ENCODE results near the gene CDK12.
A peak's percentile ranks its signal among the peaks of the same experiment; 100 is the strongest.

CDK12 gene

DNA sequence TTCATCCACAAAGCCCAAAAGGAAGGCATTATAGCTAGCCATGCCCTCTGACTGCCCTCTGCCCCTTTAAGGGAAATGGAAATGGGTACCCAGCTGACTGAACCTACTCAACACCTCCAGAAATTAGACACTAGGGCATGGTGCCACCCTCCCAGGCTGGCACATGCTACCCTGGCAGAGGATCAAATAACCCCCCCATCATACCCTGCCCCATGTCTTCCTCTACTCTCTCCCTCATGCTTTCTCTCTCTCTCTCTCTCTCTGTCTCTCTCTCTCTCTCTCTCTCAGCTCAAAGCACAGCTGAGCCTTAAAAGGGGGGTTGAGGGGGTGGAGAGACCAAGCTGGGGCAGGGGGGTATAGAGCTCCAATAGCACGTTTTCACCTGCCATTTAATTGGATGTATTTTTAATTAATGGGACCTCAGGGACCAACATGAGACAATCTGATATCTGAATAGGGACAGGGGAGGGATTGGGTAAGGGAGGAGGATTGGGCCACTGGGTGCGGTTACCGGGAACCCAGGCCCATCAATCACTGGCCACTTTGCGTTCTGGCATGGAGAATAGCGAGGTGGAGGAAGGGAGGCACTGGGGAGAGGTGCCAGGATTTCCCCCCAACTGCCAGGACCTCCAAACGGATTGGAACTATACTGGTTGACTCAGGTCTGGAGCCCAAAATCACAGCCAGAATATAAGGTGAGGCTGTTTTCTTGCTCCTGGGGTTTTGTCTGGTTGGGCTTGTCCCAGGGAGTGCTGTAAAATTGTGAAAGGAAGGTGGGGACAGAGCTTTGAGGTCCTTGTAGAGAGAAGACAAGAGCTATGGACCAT lies 88.7 kb downstream of the CDK12 start:
- no peak for DNase-seq

DNA sequence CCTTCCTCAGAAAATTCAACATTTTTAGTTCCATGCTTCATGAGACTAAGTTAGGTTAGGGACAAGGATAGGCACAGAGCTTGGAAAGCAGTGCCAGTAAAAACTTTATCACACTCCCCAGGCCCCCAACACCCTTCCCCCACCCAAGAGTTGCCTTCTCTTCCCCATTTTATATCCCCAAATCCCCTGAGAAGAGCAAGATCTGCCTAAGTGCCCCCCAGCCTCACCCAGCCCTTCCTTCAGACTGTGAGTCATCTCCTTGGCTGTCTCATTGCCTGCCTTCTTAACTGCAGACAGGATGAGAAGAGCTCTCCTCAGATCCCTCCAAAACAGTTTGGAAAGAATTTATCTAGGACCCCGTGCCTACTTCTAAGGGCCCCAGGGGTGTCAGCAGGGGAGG lies 90.6 kb downstream of the CDK12 start:
- no peak for DNase-seq

DNA sequence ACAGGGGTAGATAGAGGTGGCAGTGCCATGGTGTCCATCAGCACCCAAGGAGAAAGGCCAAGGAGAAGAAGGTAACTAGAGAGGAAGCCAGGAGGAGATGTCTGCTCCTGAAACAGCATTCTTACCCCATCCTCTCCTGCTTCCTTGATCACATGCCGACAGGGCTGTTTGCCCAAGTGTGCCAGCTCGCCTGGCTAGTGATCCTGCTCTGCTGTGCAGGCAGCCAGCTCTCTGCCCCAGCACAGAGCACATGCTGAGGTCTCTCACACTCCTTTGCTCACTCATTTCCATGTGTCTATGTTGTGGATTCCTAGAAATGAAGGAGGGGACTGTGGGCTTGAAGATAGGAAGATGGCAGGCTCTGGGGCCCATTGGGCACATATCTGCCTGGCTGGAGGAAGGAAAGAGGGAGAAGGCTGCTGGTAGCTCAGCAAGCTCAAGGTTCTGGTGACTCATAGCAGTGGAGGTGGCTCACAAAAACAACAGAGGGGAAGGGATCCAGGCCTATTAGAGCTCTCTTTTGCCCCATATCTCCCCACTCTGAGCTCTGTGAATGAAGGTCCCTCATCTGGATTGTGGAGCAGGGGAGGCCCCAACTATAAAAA lies 92.2 kb downstream of the CDK12 start:
- DNase-seq: no peak

DNA sequence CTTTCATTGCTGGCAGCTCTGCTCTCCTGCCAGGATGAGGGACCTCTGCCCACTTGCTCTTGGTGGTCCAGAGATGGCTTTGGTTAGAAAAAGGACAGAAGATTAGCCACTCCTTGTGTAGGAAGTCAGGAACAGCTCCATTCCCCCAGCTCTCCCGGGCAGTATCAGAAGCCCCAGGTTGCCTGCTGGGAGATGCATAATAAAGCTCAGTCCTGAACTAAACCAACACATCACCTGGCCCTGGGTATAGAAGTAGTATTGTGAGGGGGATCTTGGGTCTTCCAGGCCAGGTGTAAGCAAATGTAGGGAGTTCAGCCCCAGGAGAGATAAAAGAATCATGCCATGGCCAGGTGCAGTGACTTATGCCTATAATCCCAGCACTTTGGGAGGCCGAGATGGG lies 94.1 kb downstream of the CDK12 start:
- no peak for DNase-seq

DNA sequence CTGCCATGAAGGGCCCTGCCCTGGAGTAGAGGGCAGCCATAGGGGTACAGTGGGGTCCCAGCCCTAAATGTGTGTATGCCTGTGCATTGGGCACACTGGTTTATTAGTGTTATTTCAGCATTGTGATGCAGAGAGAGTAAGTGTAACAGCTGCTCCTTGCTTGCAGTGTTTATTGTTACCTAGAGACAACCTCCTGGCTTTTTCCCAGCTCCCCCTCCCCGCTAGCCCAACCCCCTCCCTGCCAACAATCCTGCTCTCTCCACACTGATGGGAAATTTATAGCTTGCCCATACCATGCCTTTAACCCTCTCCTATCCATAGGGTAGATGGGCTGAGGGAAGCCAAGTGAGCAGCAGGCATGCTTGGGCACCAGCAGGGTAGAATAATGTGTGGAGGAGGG lies 95.1 kb downstream of the CDK12 start:
- no peak for DNase-seq

DNA sequence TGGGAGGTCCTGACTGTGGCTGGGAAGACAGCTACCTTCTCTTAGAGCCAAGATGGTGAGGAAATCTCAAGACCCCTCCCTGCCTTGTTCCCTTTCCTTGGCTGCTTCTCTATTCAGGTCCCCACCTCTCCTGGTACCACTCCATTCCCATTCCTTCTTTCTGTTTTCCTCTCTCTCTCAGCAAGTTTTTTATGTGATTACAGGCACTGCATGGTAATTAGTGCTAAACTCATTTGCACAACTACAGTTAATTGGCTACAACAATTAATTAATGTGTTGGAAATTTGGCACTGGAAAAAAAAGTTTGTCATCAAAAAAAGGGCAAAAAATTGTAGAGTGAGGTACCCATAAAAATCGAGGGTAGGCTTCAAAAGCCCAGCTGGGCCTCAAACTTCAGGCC lies 101.1 kb downstream of the CDK12 start:
- DNase-seq: no peak

DNA sequence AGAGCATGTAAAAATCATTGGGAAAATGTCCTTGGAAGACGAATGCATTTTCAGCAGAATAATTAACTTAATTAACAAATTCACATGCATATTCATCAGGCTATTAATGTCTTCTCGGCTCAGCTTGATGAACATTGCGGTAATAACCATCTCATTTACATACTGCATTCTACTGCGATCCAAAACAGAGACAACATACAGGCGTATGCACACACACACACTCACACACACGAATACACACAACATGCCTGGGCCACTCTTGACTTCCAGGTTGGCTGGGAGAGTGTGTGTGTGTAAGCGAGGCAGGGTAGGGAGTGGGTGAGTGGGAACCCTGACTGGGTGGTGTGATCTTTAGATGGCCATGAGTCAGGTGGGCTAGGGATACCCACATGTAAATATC lies 101.7 kb downstream of the CDK12 start:
- DNase-seq: no peak

DNA sequence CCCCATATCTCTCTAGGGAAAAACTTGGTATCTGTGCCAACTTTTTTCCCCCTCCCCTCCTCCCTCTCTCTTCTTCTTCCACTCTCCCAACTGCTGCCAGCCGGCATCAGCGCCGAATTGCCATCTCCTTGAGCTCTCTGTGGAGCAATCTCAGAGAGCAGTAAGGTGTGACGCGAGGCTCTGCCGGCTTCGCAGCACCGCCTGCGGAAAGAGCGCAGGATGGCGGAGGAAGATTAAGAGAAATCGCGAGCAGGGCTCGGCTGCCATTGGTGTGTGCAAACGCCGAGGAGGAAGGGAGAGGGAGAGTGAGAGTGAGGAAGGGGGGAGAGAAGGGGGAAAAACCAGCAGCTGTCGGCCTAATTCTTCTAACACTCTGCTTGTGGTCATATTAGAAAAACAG lies 102.2 kb downstream of the CDK12 start:
- no peak for DNase-seq

DNA sequence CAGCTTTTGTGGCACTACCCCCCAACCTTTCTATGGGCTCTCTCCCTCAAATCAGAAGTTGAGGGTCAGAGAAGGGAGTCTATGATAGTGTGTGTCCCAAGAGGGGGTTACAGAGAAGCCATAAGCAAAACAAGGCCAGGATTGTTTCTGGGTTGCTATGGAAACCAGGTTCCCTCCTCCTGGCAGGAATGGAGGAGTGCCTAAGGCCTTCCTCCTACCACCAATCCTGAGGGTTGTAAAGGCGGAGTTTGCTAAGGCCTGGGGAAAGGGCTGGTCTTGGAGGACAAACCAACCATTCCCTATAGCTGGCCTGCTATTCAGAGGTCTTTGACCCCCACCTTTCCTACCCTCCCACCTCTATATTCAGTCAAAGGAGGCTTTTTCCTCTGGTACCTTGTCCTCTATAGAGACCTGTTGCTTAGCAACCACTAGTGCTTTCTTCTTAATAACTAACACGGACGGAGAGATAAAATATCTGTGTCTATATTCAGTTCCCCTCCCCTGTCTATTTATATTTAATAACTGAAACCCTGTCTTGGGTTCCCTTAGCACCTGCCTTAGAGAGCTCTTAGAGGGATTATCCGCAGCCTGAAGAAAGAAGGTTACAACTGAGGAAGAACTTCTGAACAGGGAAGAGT lies 103.0 kb downstream of the CDK12 start:
- DNase-seq: no peak

DNA sequence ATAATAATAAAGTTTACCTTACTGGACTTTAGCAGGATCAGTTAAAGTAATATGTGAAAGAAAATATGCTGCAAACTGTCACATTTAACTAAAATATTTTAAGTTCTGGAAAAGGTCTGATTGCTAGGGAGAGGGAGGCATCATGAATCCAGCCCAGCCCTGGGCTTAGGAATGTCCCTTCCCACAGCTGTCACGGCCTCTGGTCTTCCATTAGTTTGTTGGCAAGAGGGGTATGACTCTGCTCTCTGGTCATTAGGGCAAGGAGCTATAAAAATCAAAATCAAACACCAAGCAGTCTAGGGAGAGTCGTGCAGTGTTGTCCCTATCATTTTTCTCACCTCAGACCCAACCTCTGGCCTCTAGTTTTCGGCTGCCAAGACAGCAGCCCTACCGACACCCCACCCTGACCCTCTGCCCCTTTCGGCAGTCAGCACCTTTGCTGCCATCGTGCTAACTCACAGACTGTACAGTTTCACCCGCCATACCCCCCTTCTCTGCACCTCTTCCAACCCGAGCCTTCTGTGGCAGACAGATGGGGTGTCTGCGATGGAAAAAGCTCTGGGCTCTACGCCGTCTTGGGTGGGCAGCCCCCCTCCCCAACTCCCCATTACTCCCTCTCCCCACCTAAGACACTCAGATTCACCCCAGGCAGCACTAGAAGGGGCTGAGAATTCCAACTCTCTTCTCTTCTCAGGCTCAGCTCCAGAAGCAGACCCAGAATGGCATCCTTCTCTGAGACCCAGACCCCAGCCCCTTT lies 105.0 kb downstream of the CDK12 start:
- DNase-seq: no peak

DNA sequence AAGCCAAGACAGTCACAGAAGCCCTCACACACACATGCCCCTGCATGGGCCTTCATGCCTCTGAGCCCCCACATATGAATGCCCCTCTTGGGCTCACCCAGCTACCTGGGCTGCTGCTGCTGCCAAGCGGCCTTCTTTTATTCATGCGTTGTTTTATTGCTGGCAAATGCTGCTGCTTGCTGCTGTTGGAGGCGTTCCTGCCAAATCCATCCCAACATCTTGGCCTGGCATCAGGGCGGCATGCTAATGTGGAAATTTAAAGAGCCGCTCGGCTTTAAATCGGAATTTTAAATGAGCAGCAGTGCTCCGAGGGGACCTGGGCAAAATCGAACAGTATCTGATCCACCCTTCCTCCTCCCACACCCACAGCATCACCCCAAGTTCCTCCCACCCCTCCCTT lies 107.4 kb downstream of the CDK12 start:
- DNase-seq: no peak

DNA sequence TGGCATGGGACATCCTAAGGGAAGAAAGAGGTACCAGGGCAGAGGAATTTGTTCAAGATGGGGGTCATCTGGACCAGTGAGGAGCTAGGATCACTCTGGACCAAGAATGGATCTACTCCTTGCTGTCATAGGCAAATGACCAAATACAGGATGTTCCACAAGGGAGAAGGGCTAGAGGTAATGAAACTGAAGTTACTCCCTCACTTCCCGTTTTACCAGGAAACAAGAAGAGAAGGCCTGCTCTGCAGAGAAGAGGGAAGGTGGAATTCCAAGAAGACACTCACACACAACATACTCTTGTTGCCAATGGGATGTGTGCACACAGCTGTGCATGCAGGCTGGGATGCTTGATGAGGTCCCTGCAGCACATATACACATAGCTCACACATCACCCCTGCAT lies 107.8 kb downstream of the CDK12 start:
- DNase-seq: no peak

DNA sequence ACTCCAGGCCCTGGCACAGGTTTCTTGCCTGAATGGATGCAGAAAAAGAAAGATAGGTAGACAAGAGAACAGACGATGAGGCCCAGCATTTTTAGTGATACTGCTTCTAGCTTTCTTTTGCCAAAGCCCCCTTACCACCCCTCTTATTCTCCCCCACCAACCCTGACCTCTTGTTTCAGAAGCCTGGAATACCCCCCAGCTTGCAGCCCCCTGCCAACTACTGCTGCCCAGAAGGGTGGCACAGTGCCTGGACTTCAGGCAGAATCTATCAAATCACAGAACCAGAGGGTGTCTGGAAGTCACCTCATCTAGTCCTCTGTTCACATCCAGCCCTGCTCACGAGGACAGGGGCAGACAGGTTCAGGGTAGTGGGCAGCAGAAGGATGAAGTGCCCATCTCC lies 110.8 kb downstream of the CDK12 start:
- DNase-seq: no peak

DNA sequence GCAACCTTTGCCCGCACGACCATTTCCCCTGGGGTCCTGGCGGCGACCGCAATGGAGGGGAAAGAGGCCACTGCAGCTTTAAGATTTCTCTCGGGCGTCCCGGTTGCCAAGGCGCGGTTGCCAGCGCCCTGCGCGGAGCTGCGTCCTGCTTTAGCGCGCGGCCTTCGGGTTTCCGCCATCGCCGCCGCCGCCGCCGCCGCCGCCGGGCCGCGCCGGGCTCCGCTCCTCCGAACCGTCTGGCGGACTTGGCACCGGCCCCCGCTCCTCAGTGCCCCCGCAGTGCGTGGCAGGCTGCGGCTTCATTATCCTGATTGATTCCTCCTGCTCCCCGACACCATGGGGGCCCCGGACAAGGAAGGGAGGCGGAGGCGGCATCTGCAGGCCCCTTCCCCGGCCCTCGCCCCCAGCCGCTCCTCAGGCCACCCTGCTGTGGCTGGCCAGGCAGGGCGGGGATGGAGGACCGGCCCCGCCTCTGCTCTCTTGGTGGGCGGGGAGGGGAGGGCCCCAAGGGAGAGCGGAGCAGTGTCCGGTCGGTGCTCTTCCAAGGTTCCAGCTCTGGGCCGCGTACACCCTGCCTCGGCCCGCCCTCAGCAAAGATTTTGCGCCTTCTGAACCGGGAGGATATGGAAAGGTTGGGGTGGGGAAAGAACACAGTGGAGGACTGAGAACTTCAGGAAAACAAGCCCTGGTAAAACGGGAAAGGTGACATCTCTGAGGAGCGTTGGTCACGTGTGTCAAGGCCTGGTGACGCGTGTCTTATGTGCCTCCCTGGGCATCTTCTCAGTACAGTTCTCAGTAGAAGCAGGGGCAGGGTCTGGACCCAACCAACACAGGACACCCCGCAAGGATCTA lies 112.4 kb downstream of the CDK12 start:
- DNase-seq: peak; percentile 37 to 43

DNA sequence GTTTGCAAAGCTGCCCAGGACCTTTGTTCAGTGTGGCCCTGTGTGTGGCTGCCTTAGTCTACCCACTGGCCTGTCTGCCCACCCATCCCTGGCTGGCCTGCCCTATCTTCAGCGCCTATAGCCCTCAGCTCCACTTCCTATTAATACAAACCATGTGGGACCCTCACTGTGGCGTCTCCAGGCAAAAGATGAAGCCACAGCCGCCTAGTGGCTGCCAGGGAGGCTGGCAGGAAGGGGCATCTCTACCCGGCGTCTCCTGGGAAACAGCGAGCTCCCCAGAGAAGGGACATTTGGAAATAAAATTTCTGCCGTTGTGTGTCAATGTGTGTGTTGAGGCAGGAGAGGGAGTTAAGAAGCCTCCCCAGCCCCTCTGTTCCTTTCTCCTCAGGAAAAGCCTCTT lies 114.9 kb downstream of the CDK12 start:
- DNase-seq: peak in 1 of 2 experiments; percentile 16

DNA sequence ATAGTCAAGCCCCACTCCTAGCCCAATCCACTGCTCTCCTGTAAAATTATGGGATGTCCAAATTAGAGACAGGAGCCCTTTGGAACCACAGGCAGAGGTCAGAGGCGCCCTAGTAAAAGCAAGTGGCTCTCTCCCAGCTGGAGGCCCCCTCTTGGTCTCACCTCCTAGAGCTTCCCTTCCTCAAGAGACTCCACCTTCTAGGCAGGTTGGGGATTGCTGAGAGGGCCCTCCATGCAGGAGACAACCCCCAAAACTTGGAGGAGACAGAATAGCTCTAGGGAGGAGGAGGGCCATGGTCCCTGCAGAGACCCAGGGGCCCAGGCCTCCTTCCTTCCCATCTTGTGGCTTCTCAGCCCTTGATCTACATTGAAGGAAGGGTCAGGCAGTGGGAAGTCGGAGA lies 117.0 kb downstream of the CDK12 start:
- DNase-seq: no peak

DNA sequence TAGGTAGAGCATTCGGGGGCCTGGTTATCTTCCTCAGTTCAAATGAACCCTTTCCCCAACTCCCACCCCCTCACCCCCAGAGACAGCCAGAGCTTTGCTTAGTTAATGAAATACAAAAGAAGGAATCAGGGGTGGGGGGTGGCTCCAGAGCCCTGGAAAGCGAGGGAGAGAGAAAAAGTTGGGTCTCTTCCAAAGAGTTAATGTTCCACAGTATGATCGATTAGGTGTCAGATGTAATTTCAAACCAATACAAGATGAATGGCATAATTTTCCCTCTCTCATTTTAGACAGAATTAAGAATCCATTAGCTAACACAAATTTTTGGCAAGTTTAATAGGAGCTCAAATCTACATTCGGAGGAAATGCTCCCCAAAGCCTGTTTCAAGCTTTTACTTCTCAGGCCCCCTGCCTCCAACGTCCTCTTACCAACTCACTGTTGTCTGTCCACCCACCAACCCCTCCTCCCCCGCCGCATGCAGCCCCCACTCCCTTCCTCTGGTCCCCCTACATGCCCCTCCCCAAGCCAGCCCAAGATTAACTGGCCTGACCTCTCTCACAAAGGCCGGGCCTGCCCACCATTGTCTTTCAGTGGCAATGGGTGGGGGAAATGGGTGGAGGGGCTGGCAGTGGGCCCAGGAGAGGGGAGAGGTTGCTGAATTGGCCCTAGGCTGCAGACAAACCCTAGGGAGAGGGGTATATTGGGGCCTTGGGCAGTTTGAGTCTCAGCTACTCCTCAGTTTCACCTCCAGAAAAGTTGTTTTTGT lies 118.2 kb downstream of the CDK12 start:
- DNase-seq: no peak

DNA sequence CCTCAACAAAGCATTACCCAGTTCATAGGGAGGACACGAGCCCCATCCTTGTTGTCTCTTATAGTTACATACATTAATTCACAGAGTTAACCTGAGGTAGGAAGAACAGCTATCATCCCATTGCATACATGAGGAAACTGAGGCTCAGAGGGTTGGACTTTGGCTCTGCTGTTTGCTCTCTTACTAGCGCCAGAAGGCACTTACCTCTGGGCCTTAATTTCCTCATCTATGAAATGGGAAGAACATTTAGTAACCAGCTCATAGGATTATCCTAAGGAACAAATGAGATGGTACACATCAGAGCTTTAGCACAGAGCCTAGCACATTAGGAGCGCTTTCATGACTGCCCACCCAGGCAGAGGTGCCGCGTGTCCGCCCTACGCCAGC lies 118.8 kb downstream of the CDK12 start:
- DNase-seq: no peak

DNA sequence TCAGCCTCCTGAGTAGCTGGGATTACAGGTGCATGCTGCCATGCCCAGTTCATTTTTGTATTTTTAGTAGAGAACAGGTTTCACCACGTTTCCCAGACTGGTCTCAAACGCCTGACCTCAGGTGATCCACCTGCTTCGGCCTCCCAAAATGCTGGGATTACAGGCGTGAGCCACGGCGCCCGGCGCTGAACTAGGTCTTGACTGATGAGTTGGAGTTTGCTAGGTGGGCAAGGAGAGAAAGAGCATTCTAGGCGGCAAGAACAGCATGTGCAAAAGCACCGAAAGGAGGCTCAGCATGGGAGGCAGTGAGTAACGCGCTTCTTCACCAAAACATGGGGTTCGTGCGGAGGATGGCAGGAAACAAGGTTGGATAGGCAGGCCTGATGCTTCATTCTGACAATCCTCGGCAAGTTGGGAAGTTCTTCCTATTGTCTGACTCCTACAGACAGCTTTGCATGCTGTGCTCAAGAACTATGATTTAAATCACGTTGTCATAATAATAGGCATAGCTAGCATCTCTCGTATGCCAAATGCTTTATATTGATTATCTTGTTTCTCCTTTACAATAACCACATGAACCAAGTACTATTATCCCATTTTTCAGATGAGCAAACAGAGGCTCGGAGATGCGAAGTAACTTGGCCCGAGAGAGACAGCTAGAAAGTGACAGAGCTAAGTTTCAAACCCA lies 119.9 kb downstream of the CDK12 start:
- no peak for DNase-seq

DNA sequence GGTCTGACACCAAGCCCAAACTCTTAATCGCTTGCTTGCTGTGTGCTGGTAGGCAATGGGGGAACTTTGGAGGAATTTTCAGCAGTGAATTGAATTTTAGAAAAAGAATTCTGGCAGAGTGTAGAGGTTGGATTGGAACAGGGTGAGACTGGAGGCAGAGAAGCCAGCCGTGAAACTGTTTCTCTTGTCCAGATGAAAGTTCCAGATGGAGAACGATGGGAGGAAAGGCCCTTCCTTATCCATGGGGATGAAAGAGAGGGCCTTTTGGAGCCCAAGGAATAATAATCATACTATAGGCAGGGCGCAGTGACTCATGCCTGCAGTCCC lies 120.4 kb downstream of the CDK12 start:
- no peak for DNase-seq

DNA sequence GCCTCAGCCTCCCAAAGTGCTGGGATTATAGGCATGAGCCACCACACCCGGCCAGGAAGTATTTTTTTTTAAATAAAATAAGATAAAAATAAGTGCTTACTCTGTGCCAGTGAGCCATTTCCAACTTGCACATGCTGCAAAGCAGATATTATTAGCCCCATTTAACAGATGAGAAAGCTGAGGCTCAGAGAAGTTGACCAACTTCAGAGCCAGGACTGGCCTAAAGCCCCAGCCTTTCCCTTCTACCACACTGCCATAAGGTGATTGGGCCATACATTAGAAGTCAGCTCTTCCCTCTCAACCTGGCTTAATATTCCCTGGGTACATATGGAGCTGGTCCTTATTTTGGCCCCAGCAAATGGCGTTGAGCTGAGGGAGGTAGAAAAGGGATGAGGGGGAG lies 121.4 kb downstream of the CDK12 start:
- no peak for DNase-seq

All from activated CD4-positive, alpha-beta T cell treated with anti-CD3 and anti-CD28 coated beads, Interleukin-2, amount 50 U/mL, for 48 hours (primary cell).